HG03039 (cell line): ENCODE data around the gene HIVEP1.

Experiments used
- ATAC-seq: cut with Tn5 transposase; IDR thresholded peaks from one replicate; pipeline ENCODE4 v1.9.1; 2021; ENCODE audit warnings: mild to moderate bottlenecking, moderate library complexity; ENCODE audit not compliant: unreplicated experiment

Gene HIVEP1

GRCh38 chr6:12017263-12017662 lies 5.2 kb downstream of the HIVEP1 start:
- no peak for ATAC-seq

- no peak for ATAC-seq
Measured at GRCh38 chr6:12017876-12018401, 5.8 kb downstream of the HIVEP1 start.

GRCh38 chr6:12020187-12020791 lies 8.2 kb downstream of the HIVEP1 start:
- ATAC-seq = no peak

GRCh38 chr6:12022481-12022880 lies 10.4 kb downstream of the HIVEP1 start:
- no peak for ATAC-seq

- no peak for ATAC-seq
Measured at GRCh38 chr6:12022953-12023388, 10.9 kb downstream of the HIVEP1 start.

GRCh38 chr6:12024216-12024615 lies 12.1 kb downstream of the HIVEP1 start:
- ATAC-seq = no peak

GRCh38 chr6:12024699-12025434 lies 12.8 kb downstream of the HIVEP1 start:
- ATAC-seq = no peak

- ATAC-seq = no peak
Measured at GRCh38 chr6:12026120-12026519, 14.0 kb downstream of the HIVEP1 start.

GRCh38 chr6:12026833-12027232 lies 14.7 kb downstream of the HIVEP1 start:
- ATAC-seq = no peak

GRCh38 chr6:12028213-12028612 lies 16.1 kb downstream of the HIVEP1 start:
- ATAC-seq = no peak

GRCh38 chr6:12029979-12030737 lies 18.0 kb downstream of the HIVEP1 start:
- no peak for ATAC-seq

- ATAC-seq = no peak
Measured at GRCh38 chr6:12030993-12031550, 19.0 kb downstream of the HIVEP1 start.

GRCh38 chr6:12032783-12033573 lies 20.9 kb downstream of the HIVEP1 start:
- no peak for ATAC-seq

- no peak for ATAC-seq
Measured at GRCh38 chr6:12033770-12034169, 21.7 kb downstream of the HIVEP1 start.

- ATAC-seq = no peak
Measured at GRCh38 chr6:12034349-12034748, 22.2 kb downstream of the HIVEP1 start.

- ATAC-seq = no peak
Measured at GRCh38 chr6:12034837-12035236, 22.7 kb downstream of the HIVEP1 start.

- ATAC-seq = no peak
Measured at GRCh38 chr6:12036766-12037165, 24.7 kb downstream of the HIVEP1 start.

GRCh38 chr6:12037798-12038197 lies 25.7 kb downstream of the HIVEP1 start:
- ATAC-seq = no peak

GRCh38 chr6:12039540-12040459 lies 27.7 kb downstream of the HIVEP1 start:
- ATAC-seq = no peak
